Sigmoid colon (tissue), 4 donors: ENCODE results near the gene SNTG2.

Experiments used
- EP300 ChIP-seq, 4 donors: sonication (generic); formaldehyde crosslinking; IDR thresholded peaks; one replicate each; pipeline ENCODE4 v1.6.1; 2017; ENCODE audit warnings: antibody characterized with exemption in 4 of 4
- POLR2AphosphoS5 ChIP-seq, 4 donors: sonication (generic); formaldehyde crosslinking; IDR thresholded peaks; one replicate each; pipeline ENCODE4 v1.6.1; 2017; ENCODE audit warnings: antibody characterized with exemption in 4 of 4
- TF ChIP-seq, protein P1 (sequence below), 4 experiments: fragments of 450-650 bp in 3 of 4; fragments of 200-600 bp in 1 of 4; IDR thresholded peaks; one replicate each; pipeline ENCODE4 v1.5.1; 2016 to 2019; ENCODE audit warnings: antibody characterized with exemption in 4 of 4, mild to moderate bottlenecking in 3 of 4, moderate library complexity in 2 of 4

DNA sequence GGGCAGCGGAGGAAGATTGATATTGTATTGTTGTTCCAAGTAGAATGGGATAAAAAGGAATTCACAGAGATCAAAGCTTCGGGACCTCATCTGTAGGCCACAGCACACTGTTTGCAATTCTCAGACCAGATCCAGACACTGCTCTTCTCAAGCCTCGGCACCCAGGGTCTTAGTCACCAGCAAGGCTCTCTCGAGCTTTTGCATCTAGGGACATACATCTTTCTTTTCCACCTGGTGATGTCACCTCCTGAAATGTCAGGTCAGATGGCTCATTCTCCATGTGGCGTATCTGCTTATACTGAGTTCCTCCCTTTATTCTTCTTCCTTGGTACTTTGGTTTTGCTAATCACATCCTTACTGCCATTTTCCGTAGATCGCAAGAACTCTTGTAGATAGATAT lies 42.9 kb upstream of the SNTG2 start:
- TF ChIP-seq, protein P1, sequence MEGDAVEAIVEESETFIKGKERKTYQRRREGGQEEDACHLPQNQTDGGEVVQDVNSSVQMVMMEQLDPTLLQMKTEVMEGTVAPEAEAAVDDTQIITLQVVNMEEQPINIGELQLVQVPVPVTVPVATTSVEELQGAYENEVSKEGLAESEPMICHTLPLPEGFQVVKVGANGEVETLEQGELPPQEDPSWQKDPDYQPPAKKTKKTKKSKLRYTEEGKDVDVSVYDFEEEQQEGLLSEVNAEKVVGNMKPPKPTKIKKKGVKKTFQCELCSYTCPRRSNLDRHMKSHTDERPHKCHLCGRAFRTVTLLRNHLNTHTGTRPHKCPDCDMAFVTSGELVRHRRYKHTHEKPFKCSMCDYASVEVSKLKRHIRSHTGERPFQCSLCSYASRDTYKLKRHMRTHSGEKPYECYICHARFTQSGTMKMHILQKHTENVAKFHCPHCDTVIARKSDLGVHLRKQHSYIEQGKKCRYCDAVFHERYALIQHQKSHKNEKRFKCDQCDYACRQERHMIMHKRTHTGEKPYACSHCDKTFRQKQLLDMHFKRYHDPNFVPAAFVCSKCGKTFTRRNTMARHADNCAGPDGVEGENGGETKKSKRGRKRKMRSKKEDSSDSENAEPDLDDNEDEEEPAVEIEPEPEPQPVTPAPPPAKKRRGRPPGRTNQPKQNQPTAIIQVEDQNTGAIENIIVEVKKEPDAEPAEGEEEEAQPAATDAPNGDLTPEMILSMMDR (IDR thresholded peaks at IDR 0.05): no peak
- no peak for TF ChIP-seq POLR2AphosphoS5 (IDR thresholded peaks at IDR 0.05)
- TF ChIP-seq EP300 (IDR thresholded peaks at IDR 0.05): no peak
